ENCODE measurements around the gene TMTC3. TPM values are rescaled to one million over a fixed set of nuclear protein-coding genes. Genes with fewer than 3 reads are reported as not detected.
"Not testable (repeated sequence)": the region's sequence is repeated elsewhere in the genome, so short reads cannot be mapped to it uniquely, and the experiment has no call there.

Gene TMTC3
- total RNA-seq, 1 experiment from 2014 or later: 31.8 TPM

GRCh38 chr12:88132392-88132791 lies 9.7 kb upstream of the TMTC3 start:
- Histone ChIP-seq H3K27me3 (replicated peaks; ENCODE audit: control insufficient read depth, insufficient read depth, low read length) (no peaks in the 10 kb centered on the region), H3K36me3 (ENCODE audit: control insufficient read depth, insufficient read depth, low read length) (no peaks in the 10 kb centered on the region), H3K9me3 (no peaks in the 10 kb centered on the region), H3K4me1 (peaks cover 4% of the 10 kb centered on the region; the same call in 1 of the 2 replicates), H3K4me3 (ENCODE audit: low read depth, low read length) (no peak overlapping the region)
- ChIA-PET CTCF (no interaction called here), POLR2A (no interaction called here)
- Mint-ChIP-seq H3K27ac (ENCODE audit: unreplicated experiment) (peak overlapping the region; percentile 17), H3K9me3 (ENCODE audit: unreplicated experiment) (no peaks in the 10 kb centered on the region), H3K4me1 (ENCODE audit: low read depth, unreplicated experiment) (peaks cover 8% of the 10 kb centered on the region), H3K36me3 (ENCODE audit: insufficient read depth, unreplicated experiment) (peaks cover 6% of the 10 kb centered on the region), H3K27me3 (ENCODE audit: insufficient read depth, unreplicated experiment) (no peaks in the 10 kb centered on the region), H3K4me3 (ENCODE audit: unreplicated experiment) (no peak overlapping the region)
- intact Hi-C loops (cut with micrococcal nuclease; ENCODE audit: unreplicated experiment): no loop called here
- no TSS peak for BruUV-seq (replicated peaks)
- DNase-seq: no peak
- TF ChIP-seq CTCF (IDR thresholded peaks at IDR 0.05; ENCODE audit: insufficient read depth in 1 of 2, low read depth in 1 of 2, low read length in 1 of 2, severe bottlenecking in 1 of 2, unreplicated experiment in 1 of 2): no peak

GRCh38 chr12:88133181-88133580 lies 8.9 kb upstream of the TMTC3 start:
- H3K4me1 ChIP-seq; H3K27ac Mint-ChIP-seq (ENCODE audit: unreplicated experiment); DNase-seq; intact Hi-C loops (cut with micrococcal nuclease; ENCODE audit: unreplicated experiment); H3K9me3 Mint-ChIP-seq (ENCODE audit: unreplicated experiment); H3K4me3 Mint-ChIP-seq (ENCODE audit: unreplicated experiment); H3K9me3 ChIP-seq; H3K27me3 Mint-ChIP-seq (ENCODE audit: insufficient read depth, unreplicated experiment); H3K36me3 Mint-ChIP-seq (ENCODE audit: insufficient read depth, unreplicated experiment); H3K27me3 ChIP-seq (replicated peaks; ENCODE audit: control insufficient read depth, insufficient read depth, low read length); CTCF ChIA-PET; H3K4me3 ChIP-seq (ENCODE audit: low read depth, low read length); H3K36me3 ChIP-seq (ENCODE audit: control insufficient read depth, insufficient read depth, low read length); BruUV-seq (replicated peaks); H3K4me1 Mint-ChIP-seq (ENCODE audit: low read depth, unreplicated experiment): not testable (repeated sequence)
- POLR2A ChIA-PET: interaction anchor here (0.6 kb wide), 1 partner anchor 9 kb away, joined by 4 read pairs; the partner anchor contains the start of gene CEP290

- H3K27ac Mint-ChIP-seq (ENCODE audit: unreplicated experiment); CTCF ChIA-PET; H3K36me3 ChIP-seq (ENCODE audit: control insufficient read depth, insufficient read depth, low read length); H3K4me1 Mint-ChIP-seq (ENCODE audit: low read depth, unreplicated experiment); H3K36me3 Mint-ChIP-seq (ENCODE audit: insufficient read depth, unreplicated experiment); POLR2A ChIA-PET; H3K9me3 ChIP-seq; H3K4me3 ChIP-seq (ENCODE audit: low read depth, low read length); DNase-seq; H3K4me3 Mint-ChIP-seq (ENCODE audit: unreplicated experiment); BruUV-seq (replicated peaks); H3K9me3 Mint-ChIP-seq (ENCODE audit: unreplicated experiment); H3K27me3 ChIP-seq (replicated peaks; ENCODE audit: control insufficient read depth, insufficient read depth, low read length); H3K27me3 Mint-ChIP-seq (ENCODE audit: insufficient read depth, unreplicated experiment): not testable (repeated sequence)
- intact Hi-C loops (cut with micrococcal nuclease; ENCODE audit: unreplicated experiment): loop anchor here (10.0 kb wide), 2 partner anchors 435 to 1385 kb away; partner anchors contain the start of genes GALNT4 and POC1B
- H3K4me1 ChIP-seq: peaks cover 16% of the 10 kb centered on the region
These were observed 2.4 kb upstream of the TMTC3 start for GRCh38 chr12:88139711-88140110.

GRCh38 chr12:88141425-88141773 lies 708 bp upstream of the TMTC3 start:
- ChIA-PET CTCF (no interaction called here), POLR2A (interaction anchor here (0.6 to 1.4 kb wide), 2 partner anchors 8 to 439 kb away, joined by 3 to 4 read pairs; partner anchors contain the start of gene KITLG)
- TSS peak; percentile 68 for BruUV-seq (replicated peaks)
- H3K9me3 ChIP-seq: no peaks in the 10 kb centered on the region
- H3K4me1 ChIP-seq: peaks cover 30% of the 10 kb centered on the region
- H3K4me3 ChIP-seq (ENCODE audit: low read depth, low read length): peak overlapping the region; percentile 86
- DNase-seq: no peak
- no peaks in the 10 kb centered on the region for H3K36me3 ChIP-seq (ENCODE audit: control insufficient read depth, insufficient read depth, low read length)
- Mint-ChIP-seq H3K4me1 (ENCODE audit: low read depth, unreplicated experiment) (peaks cover 17% of the 10 kb centered on the region), H3K9me3 (ENCODE audit: unreplicated experiment) (no peaks in the 10 kb centered on the region), H3K4me3 (ENCODE audit: unreplicated experiment) (peak overlapping the region; percentile 86), H3K27me3 (ENCODE audit: insufficient read depth, unreplicated experiment) (no peaks in the 10 kb centered on the region), H3K36me3 (ENCODE audit: insufficient read depth, unreplicated experiment) (peaks cover 4% of the 10 kb centered on the region), H3K27ac (ENCODE audit: unreplicated experiment) (peak overlapping the region; percentile 68)
- intact Hi-C loops (cut with micrococcal nuclease; ENCODE audit: unreplicated experiment): loop anchor here (10.0 kb wide), 2 partner anchors 433 to 1383 kb away; partner anchors contain the start of genes GALNT4 and POC1B
- H3K27me3 ChIP-seq (replicated peaks; ENCODE audit: control insufficient read depth, insufficient read depth, low read length): no peaks in the 10 kb centered on the region
- no peak for TF ChIP-seq CTCF (IDR thresholded peaks at IDR 0.05; ENCODE audit: insufficient read depth in 1 of 2, low read depth in 1 of 2, low read length in 1 of 2, severe bottlenecking in 1 of 2, unreplicated experiment in 1 of 2)
